ENCODE measurements around the gene AVEN.

The AVEN gene

GRCh38 chr15:33907326-33907725, 131.7 kb downstream of the AVEN start:
- no peak for DNase-seq

- no peak for DNase-seq
These were observed 135.3 kb downstream of the AVEN start for GRCh38 chr15:33903661-33904060.

- DNase-seq = no peak
These were observed 137.0 kb downstream of the AVEN start for GRCh38 chr15:33902043-33902442.

DNA sequence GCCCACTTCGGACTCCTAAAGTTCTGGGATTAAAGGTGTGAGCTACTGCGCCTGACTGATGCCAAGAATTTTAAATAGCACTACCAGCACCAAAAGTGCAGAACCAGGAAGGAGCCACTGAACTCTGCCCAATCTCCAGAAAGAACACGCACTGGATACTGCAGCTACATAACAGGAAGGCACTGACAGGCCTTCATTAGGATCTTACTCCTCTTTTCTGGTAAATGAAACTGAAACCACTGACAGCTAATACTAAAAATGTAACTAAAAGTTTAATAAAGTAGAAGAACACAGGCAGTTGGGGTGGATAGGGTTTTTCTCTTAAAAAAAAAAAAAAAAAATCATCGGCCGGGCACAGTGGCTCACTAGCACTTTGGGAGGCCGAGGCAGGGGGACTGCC, 144.8 kb downstream of the AVEN start:
- DNase-seq = no peak

- no peak for DNase-seq
These were observed 150.8 kb downstream of the AVEN start for GRCh38 chr15:33888176-33888575.

GRCh38 chr15:33882921-33883320, 156.1 kb downstream of the AVEN start:
- DNase-seq = no peak

- no peak for DNase-seq
These were observed 164.8 kb downstream of the AVEN start for GRCh38 chr15:33874156-33874555.

DNA sequence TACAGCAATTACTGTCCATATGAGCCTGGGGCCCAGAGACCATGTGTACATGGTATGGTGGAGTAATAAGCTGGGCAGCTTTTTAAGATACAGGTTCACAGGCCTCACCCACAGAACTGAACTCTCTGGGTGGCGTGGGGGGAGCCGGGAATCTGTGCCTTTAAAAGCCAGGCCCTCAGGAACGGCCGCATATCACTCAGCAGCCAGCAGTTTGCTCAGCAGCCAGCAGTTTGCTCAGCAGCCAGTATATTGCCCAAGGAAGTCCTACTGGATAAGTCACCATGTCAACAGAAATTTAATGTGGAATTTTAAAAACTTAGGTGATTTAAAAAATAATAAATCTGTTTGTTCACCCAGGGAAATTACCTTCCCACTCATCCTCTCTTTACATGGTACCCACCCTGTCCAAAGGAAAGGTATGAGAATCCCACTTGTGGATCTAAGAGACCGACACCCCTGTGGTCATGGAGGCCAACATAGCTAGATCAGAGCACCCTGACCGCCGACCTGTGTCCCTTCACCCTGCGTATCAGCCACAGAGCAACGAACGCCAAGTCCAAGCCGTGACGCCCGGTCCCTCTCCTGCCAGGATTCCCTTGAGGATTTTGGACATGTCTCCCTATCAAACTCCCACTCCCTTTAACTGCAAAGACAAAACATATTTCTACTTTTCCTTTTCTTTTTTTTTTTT, 166.4 kb downstream of the AVEN start:
- no peak for DNase-seq

- DNase-seq = no peak
These were observed 167.0 kb downstream of the AVEN start for GRCh38 chr15:33871980-33872379.

DNA sequence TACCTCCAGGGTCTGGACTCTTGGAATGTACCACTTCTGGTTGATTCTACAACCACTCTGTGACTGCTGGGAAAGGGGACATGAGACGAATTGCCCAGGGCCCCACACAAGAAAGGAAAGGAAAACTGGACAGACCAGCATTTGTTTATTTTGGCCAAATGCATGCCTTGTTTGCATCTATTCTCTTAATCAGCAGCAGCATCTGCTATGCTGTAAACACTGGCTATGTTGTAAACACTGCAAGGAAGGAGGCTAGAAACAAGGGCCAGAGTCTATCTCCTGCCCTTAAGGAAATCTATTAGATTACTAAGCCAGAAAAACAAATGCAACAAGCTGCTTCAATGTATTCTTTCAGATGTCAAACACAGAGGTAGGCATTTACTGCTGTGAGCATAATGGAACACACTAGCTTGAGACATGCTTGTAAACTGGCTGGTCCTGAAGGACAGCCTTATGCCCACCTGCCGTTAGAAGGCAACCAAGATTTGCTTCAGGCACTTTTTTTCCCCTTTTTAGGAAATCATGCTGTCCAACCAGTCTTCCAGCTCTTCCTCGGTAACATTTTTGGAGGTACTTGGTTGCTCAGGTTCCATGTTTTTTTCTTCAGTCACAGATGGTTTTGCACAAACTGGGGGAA, 172.8 kb downstream of the AVEN start:
- DNase-seq = no peak

GRCh38 chr15:33865416-33865815, 173.6 kb downstream of the AVEN start:
- no peak for DNase-seq

DNA sequence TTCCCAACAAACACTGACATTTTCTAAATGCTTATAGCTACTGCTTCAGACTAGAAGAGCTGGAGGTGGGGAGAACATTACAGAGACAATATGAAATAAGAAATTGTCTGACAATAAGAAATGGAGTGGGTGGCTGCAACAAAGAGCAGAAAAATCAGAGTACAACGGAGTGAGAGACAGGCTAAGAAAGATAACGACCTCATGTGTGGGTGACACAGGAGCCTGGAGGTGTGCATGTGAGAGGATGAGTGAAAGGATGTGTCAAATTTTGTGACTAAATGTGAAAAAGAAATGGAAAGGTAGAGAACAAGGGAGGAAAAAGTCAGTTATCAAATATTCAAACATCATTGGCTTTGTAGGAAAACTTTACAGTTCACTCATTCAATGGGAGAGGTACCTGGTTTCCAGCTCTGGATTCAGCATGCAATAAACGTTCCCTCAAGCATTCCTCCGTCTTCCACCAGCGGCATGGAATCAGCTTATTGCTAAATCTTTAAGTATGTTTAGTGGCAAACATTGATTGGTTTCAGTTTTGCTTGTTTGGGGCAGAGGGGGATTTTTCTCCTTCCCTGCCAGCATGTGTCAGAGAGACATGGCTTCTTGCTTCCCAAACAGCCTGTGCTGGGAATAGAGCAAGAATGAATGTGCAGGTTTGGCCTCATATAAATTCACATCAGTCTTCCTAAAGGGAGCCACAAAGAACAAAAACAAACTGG, 174.5 kb downstream of the AVEN start:
- DNase-seq = no peak

DNA sequence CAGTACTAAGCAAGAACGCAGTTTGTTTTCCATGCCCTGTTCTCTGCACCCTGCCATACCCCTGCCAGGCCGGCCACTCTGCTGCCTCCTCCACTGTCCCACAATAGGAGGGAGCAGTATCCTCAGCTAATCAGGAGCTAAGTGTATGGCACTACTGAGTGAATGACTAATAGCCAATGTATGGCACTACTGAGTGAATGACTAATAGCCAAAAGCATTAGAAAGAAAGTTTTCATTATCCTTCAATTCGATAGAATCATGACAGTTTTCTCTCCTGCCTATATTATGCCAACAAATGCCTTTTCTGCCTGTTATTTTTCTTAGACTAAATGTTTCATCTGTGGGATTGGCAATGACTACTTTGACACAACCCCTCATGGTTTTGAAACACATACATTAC, 178.2 kb downstream of the AVEN start:
- DNase-seq = no peak

- DNase-seq = no peak
These were observed 178.9 kb downstream of the AVEN start for GRCh38 chr15:33859992-33860545.

DNA sequence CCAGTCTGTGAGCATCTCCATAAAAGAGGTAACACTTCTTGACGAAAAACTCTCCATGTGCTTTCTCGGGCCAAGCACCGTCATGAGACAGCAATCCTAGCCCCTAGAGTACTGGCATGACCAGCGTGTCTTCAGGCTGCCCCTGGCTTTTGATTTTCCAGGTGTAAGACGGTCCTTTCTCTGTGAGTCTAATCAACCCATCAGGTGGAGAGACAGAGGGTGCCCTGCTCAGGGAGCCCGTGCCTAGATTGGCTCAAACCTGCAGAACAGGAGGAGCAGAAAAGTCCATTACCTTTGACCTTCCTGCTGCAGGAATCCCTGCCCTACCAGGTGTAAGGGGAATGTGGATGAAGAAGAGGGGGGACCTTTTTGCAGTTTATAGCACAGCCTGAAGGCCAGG, 180.2 kb downstream of the AVEN start:
- DNase-seq = no peak

- DNase-seq = no peak
These were observed 181.3 kb downstream of the AVEN start for GRCh38 chr15:33857726-33858125.

- DNase-seq = no peak
These were observed 186.4 kb downstream of the AVEN start for GRCh38 chr15:33852570-33852969.

DNA sequence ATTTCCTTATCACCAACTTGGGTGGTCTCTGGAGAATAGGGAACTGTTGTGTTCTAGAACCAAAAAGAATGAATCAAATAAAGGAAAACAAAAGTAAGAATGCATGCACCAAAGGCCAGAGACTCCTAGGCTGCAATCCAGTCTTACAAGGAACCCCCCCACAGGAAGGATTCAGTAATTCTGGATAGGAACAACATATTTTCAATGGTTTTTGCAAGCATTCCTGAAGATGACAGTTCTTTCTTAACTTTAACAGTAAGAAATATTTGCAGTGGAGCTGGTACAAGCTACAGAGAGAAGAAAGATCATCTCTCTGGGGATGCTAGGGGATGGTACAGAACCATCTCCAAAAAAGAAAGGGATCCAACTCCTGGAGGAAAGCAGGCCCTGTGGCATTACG, 186.9 kb downstream of the AVEN start:
- DNase-seq = no peak

DNA sequence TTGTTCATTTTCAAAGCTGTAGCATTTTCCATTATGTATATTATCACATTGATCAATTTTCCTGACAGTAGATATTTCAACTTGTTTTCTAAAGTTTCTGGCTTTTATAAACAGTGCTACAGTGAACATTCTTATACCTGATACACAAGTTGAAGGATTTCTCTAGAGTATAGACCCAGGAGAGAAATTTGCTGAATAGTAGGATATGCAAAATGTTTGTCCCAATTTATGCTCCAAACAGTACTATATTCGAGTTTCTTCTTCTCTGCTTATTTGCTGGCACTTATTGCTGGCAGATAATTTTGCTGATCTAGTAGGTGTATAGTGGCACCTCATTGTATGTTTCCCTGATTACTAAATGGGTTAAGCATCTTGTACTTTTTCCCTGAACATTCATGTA, 187.9 kb downstream of the AVEN start:
- DNase-seq = no peak

DNA sequence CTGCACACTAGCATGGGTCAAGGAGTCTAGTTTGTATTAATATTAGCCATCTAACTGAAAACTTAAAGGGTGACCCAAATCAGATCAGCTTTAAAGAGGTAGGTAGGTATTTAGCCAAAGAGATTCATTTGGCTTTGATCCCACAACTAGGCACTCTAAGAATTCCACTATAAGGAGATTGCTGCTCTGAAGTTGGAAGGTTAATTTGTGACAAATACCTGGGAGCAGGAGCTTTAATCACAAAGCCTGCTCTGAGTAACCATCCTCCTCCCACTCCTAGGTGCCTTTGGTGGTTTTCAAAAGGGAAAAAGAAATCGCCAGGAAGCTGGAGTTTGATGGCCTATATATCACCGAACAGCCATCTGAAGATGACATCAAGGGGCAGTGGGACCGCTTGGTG, 191.0 kb downstream of the AVEN start:
- DNase-seq = no peak

DNA sequence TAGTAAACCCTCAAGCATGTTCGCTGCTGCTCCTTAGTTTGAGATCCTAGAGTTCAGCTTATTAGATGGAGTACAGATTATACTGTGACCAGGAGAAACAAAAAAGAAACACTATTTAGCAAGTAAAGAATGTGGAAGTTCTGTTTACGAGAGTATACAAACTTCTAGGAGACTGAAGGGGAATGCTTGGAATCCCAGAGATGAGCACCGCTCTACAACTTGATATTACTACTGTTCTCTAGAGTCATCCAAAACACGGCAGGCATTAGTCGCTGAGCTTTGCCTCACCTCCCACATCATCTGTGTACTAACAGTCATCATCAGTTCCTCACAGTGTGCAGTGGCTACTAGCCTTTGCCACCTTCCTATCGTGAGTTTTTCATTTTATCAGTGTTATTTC, 192.1 kb downstream of the AVEN start:
- DNase-seq = no peak

GRCh38 chr15:33846142-33846541, 192.9 kb downstream of the AVEN start:
- no peak for DNase-seq

DNA sequence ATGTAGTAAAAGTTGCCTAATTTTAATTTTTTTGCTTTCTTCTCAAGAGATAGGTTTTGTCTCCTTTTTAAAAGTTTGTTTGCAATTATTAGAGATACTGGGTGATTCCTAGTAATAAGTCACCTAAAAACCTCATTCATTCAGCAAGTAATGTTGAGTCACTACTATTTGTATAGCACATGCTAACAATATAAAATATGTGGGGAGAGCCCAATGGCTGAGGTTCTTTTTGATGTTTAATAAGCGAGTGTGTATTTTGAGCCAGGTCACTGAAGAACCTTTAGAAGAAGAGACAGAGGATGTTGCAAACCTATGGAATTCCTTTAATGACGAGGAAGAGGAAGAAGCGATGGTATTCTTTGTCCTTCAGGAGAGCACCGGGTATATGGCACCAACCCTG, 194.4 kb downstream of the AVEN start:
- DNase-seq = no peak

- DNase-seq = no peak
These were observed 194.8 kb downstream of the AVEN start for GRCh38 chr15:33844186-33844585.
